Nephron progenitor cell (in vitro differentiated cells): ENCODE measurements around the gene GABBR1.

Experiments
- DNase-seq: peaks from one replicate; pipeline ENCODE4 v3.0.0; 2021
- H3K27ac Mint-ChIP-seq: 2 replicates; pipeline ENCODE4 v1.8.0; 2021; ENCODE audit warnings: mild to moderate bottlenecking, moderate library complexity, mixed read lengths
- H3K27me3 Mint-ChIP-seq: 2 replicates; pipeline ENCODE4 v1.8.0; 2021; ENCODE audit warnings: mild to moderate bottlenecking, low read depth, mixed read lengths; ENCODE audit not compliant: poor library complexity
- H3K36me3 Mint-ChIP-seq: 2 replicates; pipeline ENCODE4 v1.8.0; 2021; ENCODE audit warnings: low read depth, mixed read lengths
- H3K4me1 Mint-ChIP-seq: 2 replicates; pipeline ENCODE4 v1.8.0; 2021; ENCODE audit warnings: mixed read lengths
- H3K4me3 Mint-ChIP-seq: 2 replicates; pipeline ENCODE4 v1.8.0; 2021; ENCODE audit warnings: mild to moderate bottlenecking, moderate library complexity, mixed read lengths
- H3K9me3 Mint-ChIP-seq: 2 replicates; pipeline ENCODE4 v1.8.0; 2021; ENCODE audit warnings: mild to moderate bottlenecking, moderate library complexity, mixed read lengths
- TF ChIP-seq, protein P1 (sequence below): fragments of 200-600 bp; sonication (generic); IDR thresholded peaks from 2 replicates; pipeline ENCODE4 v1.5.0; 2021; ENCODE audit warnings: antibody characterized with exemption

GABBR1 gene

GRCh38 chr6:29520232-29520631 is 112.8 kb downstream of the GABBR1 start:
- H3K36me3 Mint-ChIP-seq, result no peaks in the 10 kb centered on the region
- peaks cover 4% of the 10 kb centered on the region for H3K27me3 Mint-ChIP-seq
- H3K27ac Mint-ChIP-seq, result no peak overlapping the region
- no peak overlapping the region for H3K4me3 Mint-ChIP-seq
- no peak for DNase-seq
- peaks cover 17% of the 10 kb centered on the region for H3K9me3 Mint-ChIP-seq
- peaks cover 5% of the 10 kb centered on the region for H3K4me1 Mint-ChIP-seq
- TF ChIP-seq, protein P1, sequence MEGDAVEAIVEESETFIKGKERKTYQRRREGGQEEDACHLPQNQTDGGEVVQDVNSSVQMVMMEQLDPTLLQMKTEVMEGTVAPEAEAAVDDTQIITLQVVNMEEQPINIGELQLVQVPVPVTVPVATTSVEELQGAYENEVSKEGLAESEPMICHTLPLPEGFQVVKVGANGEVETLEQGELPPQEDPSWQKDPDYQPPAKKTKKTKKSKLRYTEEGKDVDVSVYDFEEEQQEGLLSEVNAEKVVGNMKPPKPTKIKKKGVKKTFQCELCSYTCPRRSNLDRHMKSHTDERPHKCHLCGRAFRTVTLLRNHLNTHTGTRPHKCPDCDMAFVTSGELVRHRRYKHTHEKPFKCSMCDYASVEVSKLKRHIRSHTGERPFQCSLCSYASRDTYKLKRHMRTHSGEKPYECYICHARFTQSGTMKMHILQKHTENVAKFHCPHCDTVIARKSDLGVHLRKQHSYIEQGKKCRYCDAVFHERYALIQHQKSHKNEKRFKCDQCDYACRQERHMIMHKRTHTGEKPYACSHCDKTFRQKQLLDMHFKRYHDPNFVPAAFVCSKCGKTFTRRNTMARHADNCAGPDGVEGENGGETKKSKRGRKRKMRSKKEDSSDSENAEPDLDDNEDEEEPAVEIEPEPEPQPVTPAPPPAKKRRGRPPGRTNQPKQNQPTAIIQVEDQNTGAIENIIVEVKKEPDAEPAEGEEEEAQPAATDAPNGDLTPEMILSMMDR, result no peak

DNA sequence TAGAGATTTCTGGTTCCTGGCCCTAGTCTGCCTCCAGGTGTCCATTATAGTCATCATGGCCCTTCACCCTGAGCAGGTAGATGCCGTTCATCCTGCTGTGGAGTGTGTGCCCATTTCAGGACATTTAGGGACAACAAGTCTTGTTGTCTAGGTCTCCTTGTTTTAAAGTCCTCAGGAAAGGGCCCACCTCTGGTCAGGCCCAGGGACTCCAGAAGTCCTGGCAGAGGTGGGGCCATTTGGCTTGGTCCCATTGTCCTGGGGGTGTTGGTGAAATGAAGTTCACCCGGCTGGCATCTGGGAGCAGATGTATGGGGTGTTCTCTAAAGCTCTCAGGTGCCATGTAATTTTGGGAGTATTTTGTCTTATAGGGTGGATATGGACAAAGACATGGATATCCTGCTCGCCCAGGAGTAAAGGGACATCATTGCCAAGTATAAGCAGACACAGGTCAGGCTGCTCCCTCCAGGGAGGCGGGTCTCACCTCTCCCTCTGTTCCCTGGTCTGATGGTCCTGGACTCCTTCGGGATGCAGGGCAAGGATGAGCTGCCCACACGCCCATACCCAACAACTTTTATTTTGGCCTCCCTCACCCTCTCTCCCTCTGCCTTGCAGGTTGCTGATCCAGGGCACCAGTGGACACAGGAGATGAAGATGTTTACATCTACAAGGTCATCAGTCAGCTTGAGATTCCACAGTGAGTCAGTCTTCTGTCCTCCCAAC is 113.5 kb downstream of the GABBR1 start:
- Mint-ChIP-seq H3K36me3 (no peaks in the 10 kb centered on the region), H3K27me3 (peaks cover 4% of the 10 kb centered on the region), H3K4me1 (peaks cover 5% of the 10 kb centered on the region), H3K27ac (no peak overlapping the region), H3K9me3 (peaks cover 23% of the 10 kb centered on the region), H3K4me3 (no peak overlapping the region)
- DNase-seq, result no peak
- TF ChIP-seq, protein P1, result no peak

GRCh38 chr6:29517728-29518440 is 115.1 kb downstream of the GABBR1 start:
- no peaks in the 10 kb centered on the region for H3K36me3 Mint-ChIP-seq
- H3K27ac Mint-ChIP-seq, result no peak overlapping the region
- DNase-seq, result no peak
- TF ChIP-seq, protein P1, result no peak
- no peak overlapping the region for H3K4me3 Mint-ChIP-seq
- H3K9me3 Mint-ChIP-seq, result peaks cover 18% of the 10 kb centered on the region
- H3K27me3 Mint-ChIP-seq, result peaks cover 4% of the 10 kb centered on the region
- peaks cover 5% of the 10 kb centered on the region for H3K4me1 Mint-ChIP-seq

DNA sequence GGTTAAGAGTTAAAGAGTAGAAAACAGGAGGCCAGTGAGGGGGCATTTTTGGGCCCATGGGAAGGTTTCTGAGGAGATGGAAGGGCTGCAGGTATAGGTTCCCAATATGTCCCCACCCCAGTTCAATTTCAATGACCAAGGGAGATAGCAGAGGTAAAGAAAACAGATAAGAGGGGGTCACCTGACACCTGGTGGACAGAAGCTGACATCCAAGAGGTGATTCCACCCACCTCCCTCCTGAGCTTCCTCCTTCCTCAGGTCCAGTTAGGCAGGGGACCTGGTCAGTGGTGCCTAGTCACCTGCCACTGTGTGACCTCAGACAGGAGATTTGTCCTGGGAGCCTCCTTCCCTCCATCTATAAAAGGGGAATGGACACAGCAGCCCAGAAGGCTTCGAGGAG is 115.7 kb downstream of the GABBR1 start:
- H3K4me3 Mint-ChIP-seq, result no peak overlapping the region
- no peak for DNase-seq
- peaks cover 5% of the 10 kb centered on the region for H3K4me1 Mint-ChIP-seq
- no peak overlapping the region for H3K27ac Mint-ChIP-seq
- TF ChIP-seq, protein P1, result no peak
- H3K9me3 Mint-ChIP-seq, result peaks cover 16% of the 10 kb centered on the region
- peaks cover 4% of the 10 kb centered on the region for H3K27me3 Mint-ChIP-seq
- no peaks in the 10 kb centered on the region for H3K36me3 Mint-ChIP-seq

- no peak overlapping the region for H3K4me3 Mint-ChIP-seq
- TF ChIP-seq, protein P1, result no peak
- H3K36me3 Mint-ChIP-seq, result no peaks in the 10 kb centered on the region
- DNase-seq, result no peak
- H3K4me1 Mint-ChIP-seq, result peaks cover 5% of the 10 kb centered on the region
- H3K27me3 Mint-ChIP-seq, result peaks cover 11% of the 10 kb centered on the region
- H3K27ac Mint-ChIP-seq, result no peak overlapping the region
- peaks cover 16% of the 10 kb centered on the region for H3K9me3 Mint-ChIP-seq
Measured at GRCh38 chr6:29516108-29516507, 116.9 kb downstream of the GABBR1 start.
